GM21723 (cell line): Measurements from ENCODE around the gene CD40.

Experiments
- ATAC-seq: cut with Tn5 transposase; IDR thresholded peaks from one replicate; pipeline ENCODE4 v1.9.1; 2021; ENCODE audit warnings: mild to moderate bottlenecking, moderate library complexity; ENCODE audit not compliant: unreplicated experiment

The CD40 gene

DNA sequence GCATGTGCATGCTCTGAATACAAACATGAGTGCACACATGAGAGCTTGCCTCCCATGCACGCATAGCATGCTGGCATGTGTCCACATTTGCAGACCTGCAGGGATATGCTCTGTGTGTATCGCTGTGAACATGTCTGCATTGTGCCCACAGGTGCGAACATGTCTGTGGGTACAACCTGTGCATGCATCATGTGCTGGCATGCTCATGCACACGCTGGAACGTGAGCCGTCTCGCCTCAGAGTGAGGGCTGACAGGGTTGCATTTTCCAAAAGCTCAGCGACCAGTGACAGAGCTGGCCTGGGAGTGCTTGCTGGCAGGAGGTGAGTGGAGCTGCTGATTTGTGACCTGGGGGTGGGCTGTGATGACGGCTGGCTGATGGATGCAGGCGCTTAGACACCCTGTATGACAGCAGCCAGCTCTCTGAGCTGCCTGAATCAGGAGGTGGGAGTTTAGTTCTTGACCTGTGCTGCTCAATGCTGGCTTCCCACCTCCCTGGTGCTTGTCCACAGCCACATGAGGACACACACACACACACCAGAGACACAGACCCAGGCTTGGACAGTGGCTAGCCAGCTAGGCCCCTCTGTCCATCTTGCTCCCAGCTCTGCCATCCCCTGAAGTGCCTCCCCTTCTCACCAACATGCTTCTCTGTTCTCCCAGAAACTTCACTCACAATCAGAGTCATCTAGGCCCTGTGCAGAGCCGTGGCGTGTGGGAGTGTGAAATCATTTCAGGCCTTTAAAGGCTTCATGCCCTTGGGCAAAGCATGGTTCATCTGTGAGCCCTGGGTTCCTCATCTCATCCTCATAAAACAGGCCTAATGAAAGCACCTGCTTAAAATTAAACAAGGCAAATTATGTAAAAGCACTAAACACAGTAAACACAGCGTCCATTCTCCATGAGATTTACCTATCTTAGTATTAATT is 51.4 kb downstream of the CD40 start:
- no peak for ATAC-seq

GRCh38 chr20:46171476-46171875 is 53.4 kb downstream of the CD40 start:
- no peak for ATAC-seq

- ATAC-seq: no peak
These were observed 53.8 kb downstream of the CD40 start for GRCh38 chr20:46171909-46172308.

- no peak for ATAC-seq
These were observed 54.3 kb downstream of the CD40 start for GRCh38 chr20:46172455-46172854.

DNA sequence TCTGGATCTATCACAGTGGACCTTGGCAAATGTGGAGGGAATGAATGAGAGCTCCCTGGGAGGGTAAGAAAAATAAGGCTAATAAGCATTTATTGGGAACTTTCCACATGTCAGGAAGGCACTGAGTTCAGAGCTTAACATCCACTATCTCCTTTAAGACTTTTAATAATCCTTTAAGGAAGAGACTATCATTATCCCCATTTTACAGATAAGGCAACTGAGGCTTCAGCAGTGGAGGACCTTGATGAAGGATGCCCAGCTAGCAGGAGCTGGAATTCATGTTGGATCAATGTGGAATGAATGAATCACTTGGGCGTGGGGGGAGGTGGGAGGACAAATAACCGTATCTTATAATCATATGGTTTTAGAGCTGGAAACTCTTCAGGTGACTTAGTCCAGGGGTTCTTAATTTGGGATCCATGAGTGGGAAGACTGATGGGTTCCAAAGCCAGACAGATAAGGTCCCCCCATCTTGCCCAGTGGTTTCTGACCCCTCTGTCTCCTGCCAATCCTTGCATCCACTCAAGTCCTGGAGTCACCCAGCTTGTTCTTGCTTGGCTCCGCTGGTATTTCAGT is 54.9 kb downstream of the CD40 start:
- ATAC-seq: no peak

GRCh38 chr20:46173652-46174468 is 55.7 kb downstream of the CD40 start:
- no peak for ATAC-seq

GRCh38 chr20:46174469-46175126 is 56.5 kb downstream of the CD40 start:
- no peak for ATAC-seq

- no peak for ATAC-seq
These were observed 57.0 kb downstream of the CD40 start for GRCh38 chr20:46175127-46175494.

GRCh38 chr20:46176739-46177378 is 58.7 kb downstream of the CD40 start:
- ATAC-seq: no peak

GRCh38 chr20:46177768-46178167 is 59.7 kb downstream of the CD40 start:
- ATAC-seq: no peak

- ATAC-seq: no peak
These were observed 60.8 kb downstream of the CD40 start for GRCh38 chr20:46178891-46179290.
